Spinal cord (tissue), 10 donors: ENCODE results near the gene SLC27A2. TPM values are rescaled to one million over a fixed set of nuclear protein-coding genes. Genes with fewer than 3 reads are reported as not detected.

Experiments used
- DNase-seq, 6 donors: peaks; one replicate each; pipeline versions ENCODE4 v3.0.0 to v3.0.0-alpha.2; 2013 to 2015; ENCODE audit warnings: low spot score in 6 of 6, low read depth in 4 of 6
- H3K27ac ChIP-seq: one replicate; pipeline ENCODE4 v1.5.1; 2013; ENCODE audit warnings: low read depth, low read length, control low read depth
- H3K27me3 ChIP-seq: one replicate; pipeline ENCODE4 v1.6.1; 2013; ENCODE audit warnings: low read length; ENCODE audit not compliant: control insufficient read depth, insufficient read depth
- H3K36me3 ChIP-seq: one replicate; pipeline ENCODE4 v1.6.1; 2013; ENCODE audit warnings: low read length; ENCODE audit not compliant: control insufficient read depth, insufficient read depth
- H3K4me1 ChIP-seq: one replicate; pipeline ENCODE4 v1.6.1; 2013; ENCODE audit warnings: low read length; ENCODE audit not compliant: control insufficient read depth, insufficient read depth
- H3K4me3 ChIP-seq: one replicate; pipeline ENCODE4 v1.5.1; 2013; ENCODE audit warnings: low read depth, low read length, control low read depth
- H3K9me3 ChIP-seq: one replicate; pipeline ENCODE4 v1.6.1; 2013; ENCODE audit warnings: low read length; ENCODE audit not compliant: control insufficient read depth, insufficient read depth
- WGBS: methylation state at CpG from one replicate; pipeline ENCODE4 v1.1.5; 2013; ENCODE audit warnings: missing lambda C conversion rate; ENCODE audit not compliant: insufficient coverage; 5-methylcytosine and 5-hydroxymethylcytosine counted together
- polyA plus RNA-seq, 2 donors: library from polyadenylated mRNA; unstranded; fragments of 120-200 nt; gene quantifications; one replicate each; pipeline ENCODE4 v1.2.1, GENCODE V29; 2013; ENCODE audit not compliant: insufficient read length in 2 of 2
- total RNA-seq, 2 donors: library from RNA; depleted of rRNA in 1 of 2; stranded (reverse); fragments of 120-200 nt in 1 of 2; fragments of >200 nt in 1 of 2; gene quantifications; one replicate each; pipeline versions ENCODE4 v1.2.3 to v1.2.4, GENCODE V29; 2013 to 2014
- donor health status: healthy.

The SLC27A2 gene
- total and polyA plus RNA-seq, 4 donors, result 2.7 to 3.8 (median 3.2) TPM

DNA sequence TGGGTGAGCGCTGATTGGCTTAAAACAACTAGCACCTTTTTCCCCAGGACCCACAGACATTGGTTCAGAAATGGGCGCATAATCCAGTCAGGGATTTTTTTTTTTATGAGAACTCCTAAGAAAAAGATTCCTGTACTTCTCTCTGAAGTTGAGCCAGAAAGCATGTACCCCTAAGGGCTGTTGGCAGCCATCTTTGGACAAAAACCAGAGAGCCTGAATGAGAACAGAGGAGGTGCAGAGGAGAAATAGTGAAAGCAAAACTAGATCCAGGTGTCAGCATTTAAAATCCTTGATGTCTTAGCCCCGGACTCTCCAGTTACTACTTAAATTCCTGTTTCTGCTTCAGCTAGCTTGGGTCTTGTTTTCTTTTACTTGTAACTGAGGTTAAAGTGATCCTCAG, 1.9 kb upstream of the SLC27A2 start:
- Histone ChIP-seq H3K4me1 (peaks cover 11% of the 10 kb centered on the region), H3K4me3 (no peak overlapping the region), H3K27me3 (peaks cover 25% of the 10 kb centered on the region), H3K9me3 (no peaks in the 10 kb centered on the region), H3K36me3 (no peaks in the 10 kb centered on the region), H3K27ac (no peak overlapping the region)
- WGBS, result 83% methylated on average over 1 of the region's 3 CpGs
- DNase-seq, result no peak

DNA sequence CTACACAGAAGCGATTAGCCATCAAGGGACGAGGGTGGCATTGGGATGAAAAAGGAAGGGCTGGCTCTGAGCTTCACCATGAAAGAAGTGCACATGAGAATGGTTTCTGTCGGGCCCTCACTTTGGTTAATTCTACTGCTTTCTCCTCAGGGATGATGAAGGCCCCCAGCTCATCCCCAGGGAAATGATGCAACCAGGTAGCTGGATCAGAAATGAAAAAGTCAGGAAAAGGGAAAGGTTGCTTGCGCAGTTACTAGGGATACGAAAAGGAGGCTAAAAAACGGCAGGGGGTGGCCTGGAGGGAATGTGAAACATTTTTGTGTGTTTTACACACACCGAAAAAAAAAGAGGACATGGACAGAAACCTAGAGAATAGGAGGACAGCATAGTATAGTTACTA, 1.4 kb upstream of the SLC27A2 start:
- H3K9me3 ChIP-seq, result no peaks in the 10 kb centered on the region
- H3K4me1 ChIP-seq, result peaks cover 11% of the 10 kb centered on the region
- H3K27ac ChIP-seq, result no peak overlapping the region
- no peak overlapping the region for H3K4me3 ChIP-seq
- no peaks in the 10 kb centered on the region for H3K36me3 ChIP-seq
- 64% methylated on average over 5 of the region's 7 CpGs for WGBS
- peaks cover 25% of the 10 kb centered on the region for H3K27me3 ChIP-seq
- no peak for DNase-seq

GRCh38 chr15:50181201-50181968, 611 bp upstream of the SLC27A2 start:
- peaks cover 11% of the 10 kb centered on the region for H3K4me1 ChIP-seq

DNA sequence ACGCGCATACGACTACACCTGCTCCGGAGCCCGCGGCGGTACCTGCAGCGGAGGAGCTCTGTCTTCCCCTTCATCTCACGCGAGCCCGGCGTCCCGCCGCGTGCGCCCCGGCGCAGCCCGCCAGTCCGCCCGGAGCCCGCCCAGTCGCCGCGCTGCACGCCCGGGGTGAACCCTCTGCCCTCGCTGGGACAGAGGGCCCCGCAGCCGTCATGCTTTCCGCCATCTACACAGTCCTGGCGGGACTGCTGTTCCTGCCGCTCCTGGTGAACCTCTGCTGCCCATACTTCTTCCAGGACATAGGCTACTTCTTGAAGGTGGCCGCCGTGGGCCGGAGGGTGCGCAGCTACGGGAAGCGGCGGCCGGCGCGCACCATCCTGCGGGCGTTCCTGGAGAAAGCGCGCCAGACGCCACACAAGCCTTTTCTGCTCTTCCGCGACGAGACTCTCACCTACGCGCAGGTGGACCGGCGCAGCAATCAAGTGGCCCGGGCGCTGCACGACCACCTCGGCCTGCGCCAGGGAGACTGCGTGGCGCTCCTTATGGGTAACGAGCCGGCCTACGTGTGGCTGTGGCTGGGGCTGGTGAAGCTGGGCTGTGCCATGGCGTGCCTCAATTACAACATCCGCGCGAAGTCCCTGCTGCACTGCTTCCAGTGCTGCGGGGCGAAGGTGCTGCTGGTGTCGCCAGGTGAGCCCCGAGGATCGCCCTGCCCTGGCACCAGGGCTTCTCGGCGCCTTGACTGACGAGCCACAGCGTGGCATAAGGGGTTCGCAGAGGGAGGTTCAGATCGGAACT, 420 bp downstream of the SLC27A2 start:
- peaks cover 25% of the 10 kb centered on the region for H3K27me3 ChIP-seq
- DNase-seq, result peak in 3 of 6 donors; percentile 1 to 62 (median 41)
- WGBS, result under 1% methylated on average over 80 of the region's 80 CpGs
- peak overlapping the region; percentile 45 for H3K4me3 ChIP-seq
- H3K4me1 ChIP-seq, result peaks cover 11% of the 10 kb centered on the region
- H3K9me3 ChIP-seq, result no peaks in the 10 kb centered on the region
- no peaks in the 10 kb centered on the region for H3K36me3 ChIP-seq
- H3K27ac ChIP-seq, result no peak overlapping the region

More at GRCh38 chr15:50181201-50181968, 611 bp upstream of the SLC27A2 start:
- no peaks in the 10 kb centered on the region for H3K9me3 ChIP-seq
- H3K27ac ChIP-seq, result no peak overlapping the region
- H3K27me3 ChIP-seq, result peaks cover 25% of the 10 kb centered on the region
- H3K4me3 ChIP-seq, result peak overlapping the region; percentile 45
- 50% methylated on average over 13 of the region's 16 CpGs for WGBS
- H3K36me3 ChIP-seq, result no peaks in the 10 kb centered on the region
- peak in 2 of 6 donors; percentile 0 to 56 for DNase-seq

DNA sequence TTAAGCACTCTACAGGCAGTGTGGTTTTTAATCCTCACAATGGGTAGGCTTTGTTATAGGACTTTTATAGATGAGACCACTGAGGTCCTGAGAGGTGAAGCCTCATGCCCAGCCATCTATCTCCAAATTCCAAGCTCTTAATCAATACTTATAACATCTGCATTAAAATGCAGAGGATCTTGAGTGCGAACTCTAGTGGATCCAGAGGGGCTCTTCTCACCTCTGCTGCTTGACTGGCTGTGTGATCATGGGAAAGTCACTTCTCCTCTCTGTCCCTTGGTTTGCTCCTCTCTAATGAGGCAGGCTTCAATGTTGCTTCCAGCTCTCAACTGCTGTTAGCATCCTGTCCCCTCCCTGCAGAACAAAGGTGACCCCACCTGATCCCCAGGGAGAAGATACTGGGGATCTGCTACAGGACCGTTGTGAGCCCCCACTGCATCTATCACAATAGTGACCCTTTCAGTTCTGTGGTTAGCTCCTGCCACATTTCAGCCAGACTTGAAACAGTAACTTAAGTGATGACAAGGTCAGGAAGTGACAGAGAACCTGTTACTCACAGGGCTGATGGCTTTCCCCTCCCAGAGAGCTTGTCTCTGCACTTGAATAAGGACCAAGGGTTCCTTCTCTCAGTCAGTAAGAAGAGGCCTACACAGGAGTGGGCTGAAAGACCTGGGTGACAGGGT, 1.3 kb downstream of the SLC27A2 start:
- H3K4me1 ChIP-seq, result peaks cover 11% of the 10 kb centered on the region
- peaks cover 25% of the 10 kb centered on the region for H3K27me3 ChIP-seq
- peak overlapping the region; percentile 45 for H3K4me3 ChIP-seq
- DNase-seq, result no peak
- H3K36me3 ChIP-seq, result no peaks in the 10 kb centered on the region
- H3K9me3 ChIP-seq, result no peaks in the 10 kb centered on the region
- no peak overlapping the region for H3K27ac ChIP-seq
- no CpG with 5 or more reads among the region's 2 CpGs for WGBS

GRCh38 chr15:50184863-50185504, 3.0 kb downstream of the SLC27A2 start:
- Histone ChIP-seq H3K27me3 (peaks cover 25% of the 10 kb centered on the region), H3K4me1 (peaks cover 11% of the 10 kb centered on the region), H3K4me3 (no peak overlapping the region), H3K27ac (no peak overlapping the region), H3K9me3 (no peaks in the 10 kb centered on the region), H3K36me3 (no peaks in the 10 kb centered on the region)
- DNase-seq, result no peak
- no CpG with 5 or more reads among the region's 3 CpGs for WGBS

DNA sequence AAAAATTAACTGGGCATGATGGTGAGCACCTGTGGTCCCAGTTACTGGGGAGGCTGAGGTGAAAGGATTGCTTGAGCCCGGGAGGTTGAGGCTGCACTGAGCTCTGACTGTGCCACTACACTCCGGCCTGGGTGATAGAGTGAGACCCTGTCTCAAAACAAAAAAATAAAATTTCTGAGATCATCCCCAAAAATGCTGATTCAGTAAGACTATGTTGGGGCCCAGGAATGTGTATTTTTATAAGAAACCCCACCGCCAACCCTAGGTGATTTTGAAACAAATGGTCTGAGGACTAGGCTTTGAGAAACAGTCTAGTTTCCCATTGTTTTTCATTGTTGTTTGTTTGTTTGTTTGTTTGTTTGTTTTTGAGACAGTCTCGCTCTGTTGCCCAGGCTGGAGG, 4.1 kb downstream of the SLC27A2 start:
- no peak overlapping the region for H3K27ac ChIP-seq
- H3K4me3 ChIP-seq, result no peak overlapping the region
- H3K27me3 ChIP-seq, result peaks cover 19% of the 10 kb centered on the region
- no peaks in the 10 kb centered on the region for H3K9me3 ChIP-seq
- 100% methylated on average over 2 of the region's 4 CpGs for WGBS
- H3K4me1 ChIP-seq, result peaks cover 11% of the 10 kb centered on the region
- DNase-seq, result no peak
- no peaks in the 10 kb centered on the region for H3K36me3 ChIP-seq

- Histone ChIP-seq H3K36me3 (no peaks in the 10 kb centered on the region), H3K4me3 (no peak overlapping the region), H3K4me1 (peaks cover 9% of the 10 kb centered on the region), H3K27ac (no peak overlapping the region), H3K9me3 (no peaks in the 10 kb centered on the region), H3K27me3 (peaks cover 14% of the 10 kb centered on the region)
- DNase-seq, result no peak
- WGBS, result no CpG with 5 or more reads among the region's 1 CpG
Measured at GRCh38 chr15:50186752-50187151, 4.8 kb downstream of the SLC27A2 start.

DNA sequence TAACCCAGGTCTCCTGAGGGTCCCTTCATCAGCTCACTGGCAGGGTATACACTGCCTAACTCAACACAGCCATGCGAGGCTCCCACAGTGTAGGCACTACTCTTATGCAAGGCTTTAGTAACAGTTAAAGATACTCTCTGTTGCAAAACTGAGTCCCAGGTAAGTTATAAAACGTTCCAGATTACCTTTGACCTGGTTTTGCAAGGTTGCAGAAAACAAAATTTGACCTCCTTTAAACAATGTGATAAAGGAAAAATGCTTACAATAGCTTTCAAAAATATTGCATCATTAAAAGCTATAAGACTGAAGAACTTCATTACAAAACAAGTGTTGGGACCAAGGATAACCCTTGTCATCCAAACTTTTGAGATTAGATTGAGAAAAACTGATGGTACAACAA, 5.5 kb downstream of the SLC27A2 start:
- Histone ChIP-seq H3K4me3 (no peak overlapping the region), H3K27ac (no peak overlapping the region), H3K27me3 (peaks cover 9% of the 10 kb centered on the region), H3K4me1 (peaks cover 4% of the 10 kb centered on the region), H3K9me3 (no peaks in the 10 kb centered on the region), H3K36me3 (no peaks in the 10 kb centered on the region)
- WGBS, result no CpG with 5 or more reads among the region's 2 CpGs
- DNase-seq, result no peak
